Retina (tissue), 1 donor: ENCODE measurements around the gene SCAPER.

Experiments
- DNase-seq: peaks from one replicate; pipeline ENCODE4 v3.0.0-alpha.2; 2016

Gene SCAPER, protein sequence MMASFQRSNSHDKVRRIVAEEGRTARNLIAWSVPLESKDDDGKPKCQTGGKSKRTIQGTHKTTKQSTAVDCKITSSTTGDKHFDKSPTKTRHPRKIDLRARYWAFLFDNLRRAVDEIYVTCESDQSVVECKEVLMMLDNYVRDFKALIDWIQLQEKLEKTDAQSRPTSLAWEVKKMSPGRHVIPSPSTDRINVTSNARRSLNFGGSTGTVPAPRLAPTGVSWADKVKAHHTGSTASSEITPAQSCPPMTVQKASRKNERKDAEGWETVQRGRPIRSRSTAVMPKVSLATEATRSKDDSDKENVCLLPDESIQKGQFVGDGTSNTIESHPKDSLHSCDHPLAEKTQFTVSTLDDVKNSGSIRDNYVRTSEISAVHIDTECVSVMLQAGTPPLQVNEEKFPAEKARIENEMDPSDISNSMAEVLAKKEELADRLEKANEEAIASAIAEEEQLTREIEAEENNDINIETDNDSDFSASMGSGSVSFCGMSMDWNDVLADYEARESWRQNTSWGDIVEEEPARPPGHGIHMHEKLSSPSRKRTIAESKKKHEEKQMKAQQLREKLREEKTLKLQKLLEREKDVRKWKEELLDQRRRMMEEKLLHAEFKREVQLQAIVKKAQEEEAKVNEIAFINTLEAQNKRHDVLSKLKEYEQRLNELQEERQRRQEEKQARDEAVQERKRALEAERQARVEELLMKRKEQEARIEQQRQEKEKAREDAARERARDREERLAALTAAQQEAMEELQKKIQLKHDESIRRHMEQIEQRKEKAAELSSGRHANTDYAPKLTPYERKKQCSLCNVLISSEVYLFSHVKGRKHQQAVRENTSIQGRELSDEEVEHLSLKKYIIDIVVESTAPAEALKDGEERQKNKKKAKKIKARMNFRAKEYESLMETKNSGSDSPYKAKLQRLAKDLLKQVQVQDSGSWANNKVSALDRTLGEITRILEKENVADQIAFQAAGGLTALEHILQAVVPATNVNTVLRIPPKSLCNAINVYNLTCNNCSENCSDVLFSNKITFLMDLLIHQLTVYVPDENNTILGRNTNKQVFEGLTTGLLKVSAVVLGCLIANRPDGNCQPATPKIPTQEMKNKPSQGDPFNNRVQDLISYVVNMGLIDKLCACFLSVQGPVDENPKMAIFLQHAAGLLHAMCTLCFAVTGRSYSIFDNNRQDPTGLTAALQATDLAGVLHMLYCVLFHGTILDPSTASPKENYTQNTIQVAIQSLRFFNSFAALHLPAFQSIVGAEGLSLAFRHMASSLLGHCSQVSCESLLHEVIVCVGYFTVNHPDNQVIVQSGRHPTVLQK (N-terminal part only)

DNA sequence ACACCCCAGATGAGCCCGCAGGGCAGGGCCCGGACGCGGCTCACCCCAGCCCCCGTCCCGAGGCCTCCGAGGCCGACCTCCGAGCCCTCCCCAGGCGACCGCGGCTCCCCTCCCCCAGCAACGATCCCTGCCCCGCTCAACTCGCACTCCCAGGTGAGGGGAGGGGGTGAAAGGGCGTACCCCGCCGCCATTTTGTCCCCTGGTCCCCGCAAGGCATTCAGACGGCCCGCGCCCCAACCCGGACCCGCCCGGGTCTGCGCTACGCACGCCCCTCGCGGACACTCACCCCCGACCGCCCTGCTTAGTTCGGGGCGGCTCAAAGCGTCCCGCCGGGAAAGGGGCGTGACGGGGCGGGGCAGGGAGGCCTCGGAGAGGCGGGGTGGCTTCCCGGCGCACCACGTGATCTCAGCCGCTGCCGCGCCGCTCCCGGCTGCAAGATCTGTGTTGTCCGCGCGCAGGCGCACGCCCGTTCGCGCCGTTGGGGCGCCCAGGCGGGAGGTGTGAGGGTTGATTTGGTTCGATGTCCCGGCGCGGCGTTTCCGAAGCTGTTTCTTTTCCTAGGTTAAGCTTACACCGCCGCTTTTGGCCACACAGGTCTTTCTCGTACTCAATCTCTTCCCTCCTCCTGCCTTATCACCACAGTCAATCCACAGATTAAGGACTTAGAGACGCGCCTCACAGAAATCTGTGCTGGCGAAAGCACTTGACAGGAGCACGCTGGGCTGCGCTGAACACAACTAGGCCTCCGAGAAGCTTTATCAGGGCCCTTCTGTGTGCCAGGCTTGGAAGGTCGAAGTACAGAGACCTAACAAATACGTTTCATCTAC is at the start of gene SCAPER:
Gene SCAPER, minus strand, starts transcription at position 328 of the 827 bp plus-strand sequence. CDS start 21,523 bp downstream, outside the sequence.
- peak; percentile 97 for DNase-seq

DNA sequence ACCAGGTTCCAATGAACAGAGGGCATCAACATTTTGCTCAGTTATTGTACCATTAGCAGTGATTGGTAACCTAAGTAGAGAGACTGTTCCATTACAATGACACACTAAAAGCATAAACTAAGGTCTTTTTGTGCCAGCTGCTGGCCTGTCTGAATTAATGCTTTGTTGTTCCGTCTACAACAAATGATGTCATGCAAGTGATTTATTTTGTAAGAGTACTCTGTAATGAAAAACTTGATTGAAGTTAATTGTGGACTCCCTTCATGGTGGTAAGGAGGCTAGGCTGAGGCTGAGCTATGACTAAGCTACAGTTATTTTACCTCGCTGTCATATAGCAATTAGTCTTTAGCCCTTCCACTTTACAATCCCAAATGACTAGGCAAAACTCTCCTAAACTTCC is 49.6 kb upstream of the SCAPER start:
- DNase-seq: no peak

DNA sequence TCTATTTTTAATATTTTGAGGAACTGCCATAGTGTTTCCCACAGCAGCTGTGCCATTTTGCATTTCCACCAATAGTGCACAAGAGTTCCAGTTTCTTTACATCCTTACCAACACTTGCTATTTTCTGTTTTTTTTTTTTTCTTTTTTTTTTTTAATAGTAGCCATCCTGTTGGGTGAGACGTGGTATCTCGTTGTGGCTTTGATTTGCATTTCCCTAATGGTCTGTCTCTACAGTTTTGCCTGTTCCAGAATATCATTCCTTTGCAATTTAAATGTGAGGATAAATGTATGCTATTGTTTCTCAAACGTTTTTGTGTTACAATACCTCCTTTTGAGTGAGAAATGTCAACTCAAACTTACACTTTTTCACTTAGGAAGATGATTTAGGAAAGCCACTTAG is 48.8 kb upstream of the SCAPER start:
- no peak for DNase-seq

DNA sequence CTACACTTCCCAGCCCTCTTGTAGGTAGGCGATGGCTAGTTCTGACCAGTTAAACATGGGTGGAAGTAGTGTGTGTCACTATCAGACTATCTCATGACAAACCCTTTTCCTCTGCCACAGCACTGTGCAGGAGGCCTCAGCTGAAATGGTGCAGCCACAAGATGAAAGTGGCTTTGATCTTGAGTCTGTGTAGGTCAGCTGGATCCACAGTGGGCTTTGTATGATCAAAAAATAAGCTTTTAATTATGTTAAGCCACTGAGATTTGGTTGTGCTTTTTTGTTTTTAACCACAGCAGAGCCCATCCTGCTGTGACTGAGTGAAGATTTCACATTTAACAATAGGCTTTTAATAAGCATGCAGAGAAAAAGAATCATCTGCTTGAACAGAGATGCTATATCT is 46.1 kb upstream of the SCAPER start:
- DNase-seq: no peak

DNA sequence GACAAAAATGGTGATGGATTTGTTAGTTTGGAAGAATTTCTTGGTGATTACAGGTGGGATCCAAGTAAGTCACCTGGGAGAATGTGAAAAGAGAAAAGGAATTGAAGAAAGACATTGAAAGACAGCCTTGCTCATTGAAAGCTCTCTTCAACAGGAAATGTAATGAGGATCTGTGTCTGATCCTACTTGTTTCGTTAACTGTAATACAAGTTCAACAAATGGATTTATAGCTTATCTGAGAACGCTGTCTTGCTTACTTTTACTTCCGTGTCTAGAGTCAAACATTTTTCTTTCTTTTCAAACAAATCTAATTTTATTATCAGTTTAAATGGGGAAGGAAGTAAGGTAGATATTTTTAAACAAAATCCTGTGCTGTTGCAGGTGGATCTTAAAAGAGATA is 42.3 kb upstream of the SCAPER start:
- no peak for DNase-seq

DNA sequence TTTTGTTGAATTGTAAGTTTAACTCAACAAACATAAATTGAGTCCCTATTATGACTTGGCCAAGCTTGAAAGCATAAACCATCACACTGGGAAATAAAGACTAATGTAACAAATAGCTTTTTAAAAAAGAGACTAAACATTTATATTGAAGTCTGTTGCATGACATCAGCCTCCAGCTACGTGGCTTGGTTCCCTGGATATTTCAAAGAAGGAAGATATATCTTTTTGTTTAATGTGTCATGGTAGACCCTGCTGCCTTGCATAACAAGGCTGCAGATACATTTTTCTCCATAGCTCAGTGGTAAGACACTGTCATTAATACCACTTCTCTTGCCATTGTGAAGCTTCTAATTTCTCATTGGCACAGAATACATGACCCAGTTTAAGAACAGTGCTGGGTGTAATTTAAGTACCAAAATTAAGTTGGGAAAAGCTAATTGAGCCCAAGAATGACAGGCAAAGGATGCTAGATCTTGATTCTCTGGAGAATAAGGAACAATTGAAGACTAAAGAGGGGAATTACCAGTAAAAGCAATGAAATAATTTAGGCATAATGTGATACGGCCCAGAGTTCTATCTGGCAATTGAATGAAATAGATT is 40.5 kb upstream of the SCAPER start:
- no peak for DNase-seq

DNA sequence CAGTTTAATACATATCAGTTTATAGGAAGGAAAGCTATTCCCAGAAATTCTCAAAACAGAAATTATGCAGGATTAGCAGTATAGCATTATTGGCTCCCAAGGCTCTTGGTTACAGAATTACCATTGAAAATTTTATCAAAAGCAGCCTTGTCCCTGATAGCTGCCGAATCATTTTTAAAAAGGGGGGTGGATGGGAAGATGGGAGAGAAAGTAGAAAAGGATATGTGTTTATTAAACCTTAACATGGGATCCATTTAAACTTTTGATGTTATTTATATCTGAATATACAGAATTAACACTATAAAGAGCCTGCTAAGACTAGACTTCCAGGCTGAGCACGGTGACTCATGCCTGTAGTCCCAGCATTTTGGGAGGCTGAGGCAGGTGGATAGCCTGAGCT is 37.2 kb upstream of the SCAPER start:
- DNase-seq: no peak

DNA sequence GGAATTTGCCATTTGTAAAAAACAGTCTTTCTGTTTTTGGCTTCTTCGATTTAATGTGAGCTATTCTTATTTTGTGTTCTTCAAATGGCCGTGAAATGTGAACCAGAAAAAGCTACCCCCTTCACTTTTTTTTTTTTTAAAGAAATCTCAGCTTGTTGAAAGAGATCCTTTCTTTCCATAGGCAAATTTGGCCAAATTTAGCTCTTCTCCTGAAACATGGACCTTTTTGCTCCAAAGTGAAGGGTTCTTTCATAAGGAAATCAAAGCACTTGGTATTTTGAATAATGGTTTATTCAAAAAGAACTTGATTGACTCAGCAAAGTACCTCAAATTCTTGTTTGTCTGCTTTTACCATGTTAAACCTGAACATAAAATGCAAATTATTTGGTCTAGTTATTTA is 36.5 kb upstream of the SCAPER start:
- DNase-seq: no peak

DNA sequence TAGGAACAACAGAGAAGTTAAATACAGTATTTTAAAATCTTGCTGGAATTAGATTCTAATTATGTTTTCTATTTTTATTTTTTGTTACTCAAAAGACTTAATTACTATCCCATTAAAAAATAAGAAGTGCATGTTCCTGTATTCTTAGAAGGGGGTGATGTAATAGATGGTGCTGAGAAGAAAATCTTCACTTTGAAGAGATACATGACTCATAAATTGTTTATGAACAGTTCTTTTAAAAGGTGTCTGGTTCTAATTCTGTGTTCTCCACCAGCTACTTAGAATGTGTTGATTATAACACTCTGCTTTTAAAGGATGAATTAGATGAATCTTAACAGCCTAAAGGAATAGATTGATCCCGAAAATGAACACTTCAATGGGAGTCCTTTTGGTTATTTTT is 34.6 kb upstream of the SCAPER start:
- no peak for DNase-seq

DNA sequence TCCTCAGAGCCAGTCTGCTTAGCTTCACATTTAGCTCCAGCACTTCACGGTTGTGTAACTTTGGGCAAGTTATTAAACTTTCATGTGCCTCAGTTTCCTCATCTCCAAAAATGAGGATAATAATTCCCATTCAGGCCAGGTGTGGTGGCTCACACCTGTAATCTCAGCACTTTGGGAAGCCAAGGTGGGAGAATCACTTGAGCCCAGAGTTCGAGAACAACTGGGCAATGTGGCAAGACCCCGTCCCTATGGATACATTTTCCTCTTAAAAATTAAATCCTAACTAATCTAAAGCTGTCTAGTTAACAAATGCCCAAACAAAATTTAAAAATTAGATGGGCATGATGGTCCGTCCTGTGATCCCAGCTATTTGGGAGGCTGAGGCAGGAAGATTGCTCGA is 33.6 kb upstream of the SCAPER start:
- DNase-seq: no peak

DNA sequence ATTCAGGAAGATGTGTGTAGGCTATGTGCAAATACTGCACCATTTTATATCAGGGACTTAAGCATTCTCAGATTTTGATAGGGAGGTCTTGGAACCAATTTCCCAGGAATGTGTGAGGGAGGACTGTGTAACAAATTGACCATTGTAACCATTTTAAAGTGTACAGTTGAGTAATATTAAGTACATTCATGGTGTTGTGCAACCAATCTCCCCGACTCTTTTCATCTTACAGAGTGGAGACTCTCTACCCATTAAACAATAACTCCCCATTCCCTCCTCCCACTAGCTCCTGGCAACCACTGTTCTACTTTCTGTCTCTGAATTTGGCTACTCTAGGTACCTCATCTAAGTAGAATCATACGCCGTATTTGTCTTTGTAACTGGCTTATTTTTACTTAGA is 31.5 kb upstream of the SCAPER start:
- DNase-seq: no peak

DNA sequence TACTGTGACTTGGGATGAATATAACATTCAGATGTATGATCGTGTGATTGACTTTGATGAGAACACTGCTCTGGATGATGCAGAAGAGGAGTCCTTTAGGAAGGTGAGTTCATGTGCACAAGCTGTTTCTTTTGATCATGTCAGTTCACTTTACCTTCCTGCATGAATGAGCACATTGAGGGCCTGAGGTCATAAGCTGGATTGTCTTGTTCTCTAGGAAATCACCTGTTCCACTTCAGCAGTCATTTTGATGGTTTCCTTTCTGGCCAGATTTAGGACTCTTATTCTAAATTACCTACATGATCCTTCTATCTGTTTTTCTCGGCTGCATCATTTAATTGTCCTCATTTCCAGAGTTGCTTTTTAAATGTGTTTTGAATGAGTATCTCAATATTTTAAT is 30.5 kb upstream of the SCAPER start:
- no peak for DNase-seq

DNA sequence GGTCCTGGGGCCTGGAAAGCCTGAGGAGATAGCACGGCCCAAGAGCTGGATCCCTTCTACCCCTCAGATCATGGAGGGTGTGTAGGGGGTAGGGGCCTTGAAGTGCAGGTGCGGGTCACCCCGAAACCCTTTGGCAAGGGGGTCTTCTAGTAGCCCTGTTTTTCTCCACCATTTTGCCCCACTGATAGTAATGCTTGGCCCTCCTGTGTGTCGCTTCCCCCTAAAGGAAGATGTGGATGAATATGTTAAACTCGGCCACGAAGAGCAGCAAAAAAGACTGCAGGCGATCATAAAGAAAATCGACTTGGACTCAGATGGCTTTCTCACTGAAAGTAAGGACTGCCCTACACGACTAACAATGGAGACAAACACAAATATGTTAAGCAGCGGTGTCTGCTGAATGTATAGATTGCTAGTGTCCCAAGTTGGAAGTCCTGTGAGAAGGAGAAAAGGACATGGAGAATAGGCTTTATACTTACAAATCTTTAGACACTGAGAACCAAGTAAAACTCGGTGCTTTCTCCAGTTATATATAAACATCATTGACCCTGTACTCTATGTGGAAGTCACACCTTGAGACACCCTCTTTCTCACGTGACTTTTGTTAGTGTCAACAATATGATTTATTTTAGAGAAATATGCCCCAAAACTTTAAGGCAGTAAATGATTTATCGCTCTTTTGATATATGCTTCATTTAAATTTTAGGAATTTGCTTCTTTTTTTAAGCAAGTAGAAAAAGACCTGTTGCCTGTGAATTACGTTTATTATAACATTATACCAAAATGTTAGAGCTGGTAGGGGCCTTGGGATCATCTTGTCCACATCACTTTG is 27.2 kb upstream of the SCAPER start:
- peak; percentile 71 for DNase-seq

DNA sequence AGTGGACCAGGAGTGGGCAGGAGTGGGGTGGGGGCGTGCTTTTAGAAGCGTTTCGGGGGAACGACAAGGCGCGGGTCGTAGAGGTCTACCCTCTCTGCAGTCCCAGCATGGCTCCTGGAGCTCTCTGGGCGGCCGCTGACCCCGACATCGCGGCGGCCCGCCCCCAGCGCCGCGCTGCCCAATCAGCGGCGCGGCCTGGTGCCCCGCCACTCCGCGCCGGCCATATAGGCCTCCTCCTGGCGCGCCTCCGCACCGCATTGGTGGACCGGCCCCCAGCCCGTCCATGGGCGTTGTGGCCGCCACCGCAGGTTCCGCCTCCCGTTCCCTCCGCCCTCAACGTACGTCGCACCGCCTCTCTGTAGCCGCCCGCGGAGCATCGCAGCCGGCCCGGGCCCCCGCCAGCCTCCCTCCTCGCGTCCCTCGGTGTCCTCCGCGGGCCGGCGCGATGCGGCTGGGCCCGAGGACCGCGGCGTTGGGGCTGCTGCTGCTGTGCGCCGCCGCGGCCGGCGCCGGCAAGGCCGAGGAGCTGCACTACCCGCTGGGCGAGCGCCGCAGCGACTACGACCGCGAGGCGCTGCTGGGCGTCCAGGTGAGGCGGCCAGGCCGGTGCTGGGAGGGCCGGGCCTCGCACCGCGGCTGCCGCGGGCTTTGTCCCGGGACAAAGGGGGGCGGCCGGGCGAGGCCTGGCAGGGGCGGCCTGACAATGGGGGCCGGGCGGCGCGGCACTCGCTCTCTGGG is 26.4 kb upstream of the SCAPER start, which contains the start of gene RCN2:
Gene RCN2, plus strand, starts transcription at position 353 of the 738 bp plus-strand sequence. Its CDS starts 93 bp downstream, at position 446.
- peak; percentile 94 for DNase-seq

DNA sequence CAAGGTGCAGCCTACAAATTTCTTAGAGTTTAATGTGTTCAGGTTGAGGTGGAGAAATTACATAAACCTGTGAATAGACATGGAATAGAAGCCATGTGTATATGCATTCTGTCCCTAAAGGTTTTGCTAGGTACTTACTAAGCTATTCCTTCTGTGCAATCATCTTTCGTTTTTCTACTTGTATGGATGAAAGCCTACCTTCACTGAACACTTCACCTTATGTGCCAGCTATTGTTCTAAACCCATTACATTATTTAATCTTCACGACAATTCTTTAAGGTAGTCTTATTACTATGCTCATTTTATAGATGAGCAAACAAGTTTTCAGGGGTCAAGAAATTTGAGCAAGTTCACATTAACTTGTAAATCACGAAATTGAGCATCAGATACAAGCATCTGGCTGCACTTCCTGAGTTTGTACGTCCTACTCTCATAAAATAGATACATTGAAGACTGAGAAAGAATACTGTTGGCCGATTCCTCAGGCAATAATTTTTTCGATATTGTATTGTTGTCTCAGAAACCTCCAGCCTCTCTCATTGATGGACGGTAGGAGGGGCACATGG is 25.8 kb upstream of the SCAPER start:
- DNase-seq: peak; percentile 11

DNA sequence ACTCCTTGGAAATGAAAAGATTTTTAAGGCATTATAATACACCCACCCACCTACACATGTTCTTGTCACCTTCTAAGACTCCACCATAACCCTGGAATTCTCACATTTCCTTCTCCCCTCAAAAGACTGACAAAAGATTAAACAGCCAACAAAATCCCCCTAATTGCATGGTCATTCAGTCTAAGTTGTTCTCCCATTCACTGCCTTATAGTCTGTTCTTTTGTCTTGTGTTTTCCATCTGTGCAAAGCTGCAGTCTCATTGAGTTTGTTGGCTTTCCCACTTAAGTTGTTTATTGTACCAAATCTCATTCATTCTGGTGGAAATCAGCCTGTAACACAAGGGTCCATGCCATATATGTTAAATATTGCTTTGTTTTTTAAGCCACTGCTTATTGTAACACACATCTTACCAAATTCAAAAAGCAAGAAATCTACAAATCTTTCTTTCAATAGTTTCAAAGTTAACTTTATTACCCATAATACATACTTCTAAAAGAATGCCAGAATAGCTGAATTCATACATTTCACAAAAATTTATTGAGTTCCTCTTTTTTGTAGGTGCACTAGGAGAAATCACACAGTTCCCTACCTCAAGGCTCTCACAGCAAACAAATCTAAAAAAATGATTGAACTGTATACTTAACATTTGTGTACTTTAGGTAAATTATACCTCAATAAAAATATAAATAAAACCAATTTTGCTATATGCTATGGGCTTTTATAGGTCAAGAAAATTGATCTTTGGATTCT is 24.0 kb upstream of the SCAPER start:
- no peak for DNase-seq

DNA sequence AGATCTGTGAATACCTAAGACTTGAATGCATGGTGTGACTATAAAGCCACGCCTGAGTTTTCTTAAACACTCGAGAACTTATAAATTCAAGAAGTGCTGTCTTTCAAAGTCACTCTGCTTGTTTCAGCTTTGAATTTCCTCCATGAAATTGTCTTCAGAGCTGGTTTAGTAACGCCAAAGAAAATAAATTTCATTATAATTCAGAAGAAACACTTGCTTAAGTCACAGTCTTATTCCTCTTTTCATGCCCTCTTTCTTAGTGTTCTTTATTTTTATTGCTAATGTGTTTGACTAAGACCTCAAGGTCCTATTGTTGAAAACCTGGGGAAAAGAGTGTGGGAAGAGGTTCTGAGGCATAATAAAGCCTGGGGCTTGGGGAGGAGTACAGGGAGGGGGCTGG is 23.1 kb upstream of the SCAPER start:
- DNase-seq: no peak

DNA sequence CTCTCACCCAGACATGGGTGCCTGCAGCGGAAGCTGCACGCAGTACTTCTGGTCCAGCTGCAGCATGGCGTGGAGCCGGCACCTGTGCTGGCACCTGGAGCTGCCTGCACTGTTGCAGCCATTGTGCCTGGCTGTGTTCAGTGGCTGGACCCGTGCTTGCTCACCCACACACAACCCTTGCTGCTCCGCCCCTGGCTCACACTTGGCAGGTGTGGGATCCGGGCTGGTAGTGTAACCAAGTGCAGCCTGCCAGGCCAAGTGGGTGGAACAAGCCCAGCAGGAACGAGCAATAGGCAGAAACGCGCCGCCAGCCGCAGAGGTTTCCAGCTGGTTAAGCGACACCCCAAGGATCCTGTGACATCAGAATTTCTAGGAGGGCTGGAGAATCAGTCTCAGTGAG is 11.2 kb upstream of the SCAPER start:
- no peak for DNase-seq

DNA sequence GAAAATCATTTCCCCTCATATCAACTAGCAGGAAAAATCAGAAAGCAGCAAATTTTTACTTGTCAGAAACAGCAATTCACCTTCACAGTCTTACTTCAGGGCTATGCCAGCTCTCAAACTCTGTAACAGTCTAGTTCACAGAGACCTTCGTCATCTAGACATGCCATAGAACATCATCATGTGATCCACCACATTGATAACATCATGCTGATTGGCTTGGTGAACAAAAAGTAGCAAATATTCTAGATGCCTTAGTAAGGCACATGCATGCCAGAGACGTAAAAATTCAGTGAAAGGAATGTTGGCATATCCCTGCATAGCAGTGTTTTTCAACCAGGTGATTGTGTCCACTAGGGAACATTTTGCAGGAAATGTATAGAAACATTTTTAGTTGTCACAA is 8.6 kb upstream of the SCAPER start:
- no peak for DNase-seq
